SIG-M5 treated with dmso at 0.1 percent for 504 hours (cell line): Measurements from ENCODE around the gene SKIDA1.
"Not testable (repeated sequence)": the region's sequence is repeated elsewhere in the genome, so short reads cannot be mapped to it uniquely, and the experiment has no call there.

ENCODE experiments used
- DNase-seq: peaks from one replicate; lab custom pipeline; 2025; ENCODE audit not compliant: unreplicated experiment; lab: John Stamatoyannopoulos, UW

The SKIDA1 gene

DNA sequence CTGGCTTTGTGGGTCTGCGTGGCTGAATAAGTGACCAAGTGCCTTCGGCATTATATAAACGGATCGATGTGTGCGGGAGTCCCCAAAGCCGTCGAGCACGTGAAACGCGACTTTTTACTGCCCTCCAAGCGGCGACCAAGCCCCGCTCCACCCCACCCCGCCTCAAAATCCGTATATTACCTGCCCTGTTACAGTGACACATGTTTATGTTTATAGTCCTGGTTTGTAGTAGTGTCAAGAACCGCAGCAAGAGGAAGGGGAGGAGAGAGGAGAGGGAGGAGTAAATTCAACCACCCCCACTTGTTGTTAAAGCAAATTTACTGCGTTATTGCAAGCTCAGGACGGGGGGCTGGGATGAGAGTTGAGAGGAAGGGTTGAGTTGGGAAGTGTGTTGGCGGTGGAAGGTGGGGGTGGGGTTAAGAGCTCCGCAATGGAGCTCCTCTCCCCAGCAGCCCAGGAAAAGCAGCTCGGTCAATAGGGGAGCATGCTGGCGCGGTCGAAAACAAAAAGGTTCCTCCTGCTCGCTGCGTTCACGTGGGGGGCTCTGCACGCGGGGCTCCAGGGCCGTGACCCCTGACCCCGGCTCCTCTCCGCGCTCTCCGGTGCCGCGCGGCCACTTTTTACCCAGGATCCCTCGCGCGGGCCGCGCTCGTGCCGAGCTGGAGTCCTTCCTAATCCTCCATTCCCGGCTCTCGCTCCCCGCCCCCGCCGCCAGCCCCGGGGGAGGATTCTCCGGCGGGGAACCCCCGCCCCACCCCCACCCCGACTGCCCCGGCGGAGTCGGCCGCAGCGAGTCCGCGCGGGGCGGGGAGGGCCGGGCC is at the start of gene SKIDA1:
SKIDA1 (minus strand) TSS at position 316 of the 821 bp plus-strand sequence. CDS start 7,860 bp downstream, outside the sequence.
- DNase-seq, result peak; percentile 82

DNA sequence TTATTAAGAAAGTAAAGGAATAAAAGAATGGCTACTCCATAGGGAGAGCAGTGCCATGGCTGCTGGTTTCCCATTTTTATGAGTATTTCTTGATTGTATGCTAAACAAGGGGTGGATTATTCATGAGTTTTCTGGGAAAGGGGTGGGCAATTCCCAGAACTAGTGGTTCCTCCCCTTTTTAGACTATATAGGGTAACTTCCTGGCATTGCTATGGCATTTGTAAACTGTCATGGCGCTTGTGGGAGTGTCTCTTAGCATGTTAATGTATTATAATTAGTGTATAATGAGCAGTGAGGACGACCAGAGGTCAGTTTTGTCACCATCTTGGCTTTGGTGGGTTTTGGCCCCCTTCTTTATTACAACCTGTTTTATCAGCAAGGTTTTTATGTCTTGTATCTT is 49.0 kb upstream of the SKIDA1 start:
- DNase-seq, result not testable (repeated sequence)

DNA sequence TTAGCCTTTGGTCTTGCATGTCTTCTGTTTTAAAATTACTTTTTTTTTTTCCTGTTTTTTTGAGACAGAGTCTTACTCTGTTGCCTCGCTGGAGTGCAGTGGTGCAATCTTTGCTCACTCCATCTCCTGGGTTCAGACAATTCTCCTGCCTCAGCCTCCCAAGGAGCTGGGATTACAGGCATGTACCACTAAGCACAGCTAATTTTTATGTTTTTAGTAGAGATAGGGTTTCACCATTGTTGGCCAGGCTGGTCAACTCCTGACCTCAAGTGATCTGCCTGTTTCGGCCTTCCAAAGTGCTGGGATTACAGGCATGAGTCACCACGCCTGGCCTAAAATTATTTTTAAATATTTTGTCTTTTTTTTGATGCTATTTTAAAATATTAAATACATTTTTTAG is 47.1 kb upstream of the SKIDA1 start:
- no peak for DNase-seq

DNA sequence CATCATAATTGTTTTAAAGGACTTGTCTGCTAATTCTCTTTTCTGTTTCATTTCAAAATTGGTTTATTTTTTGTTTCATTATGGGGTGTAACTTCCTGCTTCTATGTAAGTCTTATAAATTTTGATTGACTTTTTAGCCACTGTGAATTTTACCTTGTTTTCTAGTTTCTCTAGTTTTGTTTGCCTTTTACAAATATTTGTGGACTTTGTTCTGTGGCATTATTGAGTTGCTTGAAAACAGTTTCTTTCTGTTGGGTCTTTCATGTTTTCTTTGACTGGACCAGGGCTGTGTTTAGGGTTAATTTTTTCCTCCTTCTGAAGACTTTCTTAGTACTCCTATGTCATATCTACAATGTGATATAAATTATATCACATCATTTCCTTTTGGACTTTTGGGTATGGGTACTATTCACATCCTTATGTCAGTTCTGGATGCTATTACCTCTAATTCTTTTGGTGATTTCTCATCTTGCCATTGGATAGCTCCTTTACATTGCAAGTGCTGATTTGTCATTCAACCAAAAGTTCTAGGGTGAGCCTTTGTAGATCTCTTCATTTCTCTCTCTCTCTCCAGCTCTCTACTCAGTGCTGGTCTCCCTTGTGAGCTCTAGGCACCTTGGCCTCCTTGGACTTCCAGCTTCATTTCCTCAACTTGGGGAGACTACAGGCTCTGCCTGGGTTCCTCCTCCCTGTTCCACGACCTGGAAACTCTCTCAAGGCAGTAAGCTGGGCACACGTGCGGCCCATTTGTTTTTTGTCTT is 45.5 kb upstream of the SKIDA1 start:
- DNase-seq, result no peak

DNA sequence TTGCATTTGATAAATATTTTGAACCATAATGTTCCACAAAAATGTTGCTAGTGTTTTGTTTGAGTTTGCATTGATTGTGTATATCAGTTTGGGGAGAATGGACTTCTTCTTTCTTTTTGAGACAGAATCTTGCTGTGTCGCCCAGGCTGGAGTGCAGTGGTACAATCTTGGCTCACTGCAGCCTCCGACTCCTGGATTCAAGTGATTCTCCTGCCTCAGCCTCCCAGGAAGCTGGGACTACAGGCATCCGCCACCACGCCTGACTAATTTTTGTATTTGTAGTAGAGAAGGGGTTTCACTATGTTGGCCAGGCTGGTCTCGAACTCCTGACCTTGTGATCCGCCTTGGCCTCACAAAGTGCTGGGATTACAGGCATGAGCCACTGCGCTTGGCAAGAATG is 33.5 kb upstream of the SKIDA1 start:
- DNase-seq, result not testable (repeated sequence)

DNA sequence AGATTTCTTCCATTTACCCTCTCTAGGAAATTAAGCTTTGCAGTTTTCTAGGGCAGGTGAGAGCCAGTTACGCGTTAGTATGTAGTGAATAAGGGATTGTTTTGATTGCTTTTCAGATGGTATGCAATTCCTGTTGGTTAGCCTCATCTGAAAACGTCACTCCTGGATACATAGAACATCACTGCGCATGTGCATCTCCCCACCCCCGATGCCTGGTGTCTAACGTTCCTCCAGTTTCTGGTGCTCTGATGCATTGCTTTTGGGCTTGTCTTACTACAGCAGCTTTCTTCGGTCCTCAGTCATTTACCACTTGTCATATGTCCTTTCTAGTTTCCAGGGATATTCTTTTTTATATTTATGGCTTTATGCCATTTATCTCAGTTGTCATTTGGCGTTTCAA is 31.0 kb upstream of the SKIDA1 start:
- DNase-seq, result no peak

DNA sequence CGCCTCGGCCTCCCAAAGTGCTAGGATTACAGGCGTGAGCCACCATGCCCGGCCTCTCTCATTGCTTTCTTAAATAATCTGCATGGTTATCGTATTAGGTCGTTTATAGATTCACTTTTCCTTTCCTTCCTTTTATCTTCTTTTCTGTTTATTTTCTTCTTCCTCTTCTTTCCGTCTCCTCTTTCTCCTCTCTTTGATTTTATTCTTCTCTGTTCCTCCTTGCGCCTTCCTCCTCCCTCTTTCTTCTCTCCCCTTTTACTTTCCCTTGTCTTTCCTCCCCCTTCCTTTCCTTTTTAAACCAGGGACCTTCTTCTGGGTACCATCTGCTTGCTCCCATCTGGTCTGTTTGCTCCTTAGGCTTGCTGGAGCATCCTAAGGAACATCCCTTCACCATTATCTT is 27.2 kb upstream of the SKIDA1 start:
- DNase-seq, result no peak

DNA sequence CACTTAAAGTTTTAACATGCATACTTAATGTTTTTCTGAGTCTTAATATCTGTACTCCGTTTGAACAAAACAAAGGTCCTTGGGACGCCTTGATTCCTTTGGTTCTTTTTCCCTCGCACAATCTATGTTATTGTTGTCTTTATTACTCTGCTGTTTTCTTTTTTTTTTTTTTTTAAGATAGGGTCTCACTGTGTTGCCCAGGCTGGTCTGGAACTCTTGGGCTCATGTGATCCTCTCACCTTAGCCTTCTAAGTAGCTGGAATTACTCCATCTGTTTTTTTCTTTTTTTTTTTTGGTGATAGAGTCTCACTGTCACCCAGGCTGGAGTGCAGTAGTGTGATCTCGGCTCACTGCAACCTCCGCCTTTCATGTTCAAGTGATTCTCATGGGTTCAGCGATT is 21.8 kb upstream of the SKIDA1 start:
- DNase-seq, result no peak

DNA sequence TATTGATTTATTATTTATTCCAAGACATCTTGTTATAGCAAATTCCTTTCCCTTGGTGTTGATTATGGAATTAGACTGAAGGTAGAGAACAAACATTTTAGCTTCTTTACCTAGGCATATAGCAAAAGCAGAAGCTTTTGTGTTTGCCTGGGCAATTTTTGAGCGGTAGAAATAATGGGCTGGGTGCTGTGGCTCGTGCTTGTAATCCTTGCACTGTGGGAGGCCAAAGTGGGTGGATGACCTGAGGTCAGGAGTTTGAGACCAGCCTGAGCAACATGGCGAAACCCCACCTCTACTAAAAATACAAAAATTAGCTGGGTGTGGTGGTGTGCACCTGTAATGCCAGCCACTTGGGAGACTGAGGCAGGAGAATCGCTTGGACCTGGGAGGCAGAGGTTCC is 15.2 kb upstream of the SKIDA1 start:
- not testable (repeated sequence) for DNase-seq

DNA sequence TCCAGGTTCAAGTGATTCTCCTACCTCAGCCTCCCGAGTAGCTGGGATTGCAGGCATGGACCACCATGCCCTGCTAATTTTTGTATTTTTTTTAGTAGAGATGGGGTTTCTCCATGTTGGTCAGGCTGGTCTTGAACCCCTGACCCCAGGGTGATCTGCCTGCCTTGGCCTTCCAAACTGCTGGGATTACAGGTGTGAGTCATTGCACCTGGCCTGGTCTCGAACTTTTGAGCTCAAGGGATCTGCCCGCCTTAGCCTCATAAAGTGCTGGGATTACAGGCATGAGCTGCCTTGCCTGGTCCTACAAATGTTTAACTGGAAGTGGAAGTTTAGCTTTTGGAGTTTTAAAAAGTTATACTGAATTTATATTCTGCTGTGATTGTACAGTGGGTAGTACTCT is 11.4 kb upstream of the SKIDA1 start:
- DNase-seq, result no peak

DNA sequence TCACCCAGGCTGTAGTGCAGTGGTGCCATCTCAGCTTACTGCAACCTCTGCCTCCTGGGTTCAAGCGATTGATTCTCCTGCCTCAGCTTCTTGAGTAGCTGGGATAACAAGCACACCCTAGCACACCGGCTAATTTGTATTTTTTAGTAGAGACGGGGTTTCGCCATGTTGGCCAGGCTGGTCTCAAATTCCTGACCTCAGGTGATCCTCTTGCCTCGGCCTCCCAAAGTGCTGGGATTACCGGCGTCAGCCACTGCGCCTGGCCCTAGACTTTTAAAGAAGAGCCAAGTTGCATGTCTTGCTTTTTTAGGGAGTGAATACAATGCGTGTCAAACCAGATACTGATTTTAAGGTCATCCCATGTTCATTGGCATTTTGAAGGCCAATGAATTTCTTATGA is 10.5 kb upstream of the SKIDA1 start:
- DNase-seq, result not testable (repeated sequence)

DNA sequence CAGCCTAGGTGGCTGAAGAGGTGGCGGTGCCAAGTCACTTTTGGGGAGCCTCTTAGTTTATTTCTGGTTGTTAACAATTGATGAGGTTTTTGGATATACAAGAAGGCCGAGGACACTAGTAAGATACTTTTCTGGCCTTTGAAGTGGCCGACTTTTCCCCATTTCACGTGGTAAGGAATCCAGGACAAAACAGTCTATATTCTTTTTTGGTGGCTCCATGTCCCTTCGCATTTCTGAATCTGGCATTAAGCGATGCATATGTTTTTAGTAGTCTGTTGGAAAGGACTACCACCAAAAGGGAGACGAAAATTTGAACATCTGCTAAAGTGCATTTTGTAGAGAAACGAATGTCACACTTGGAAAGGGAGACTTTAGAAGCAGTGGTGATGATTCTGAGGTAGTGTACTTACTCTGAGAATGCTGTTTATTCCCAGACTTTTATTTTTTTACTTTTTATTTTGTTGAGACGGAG is 10.0 kb upstream of the SKIDA1 start:
- DNase-seq, result no peak

DNA sequence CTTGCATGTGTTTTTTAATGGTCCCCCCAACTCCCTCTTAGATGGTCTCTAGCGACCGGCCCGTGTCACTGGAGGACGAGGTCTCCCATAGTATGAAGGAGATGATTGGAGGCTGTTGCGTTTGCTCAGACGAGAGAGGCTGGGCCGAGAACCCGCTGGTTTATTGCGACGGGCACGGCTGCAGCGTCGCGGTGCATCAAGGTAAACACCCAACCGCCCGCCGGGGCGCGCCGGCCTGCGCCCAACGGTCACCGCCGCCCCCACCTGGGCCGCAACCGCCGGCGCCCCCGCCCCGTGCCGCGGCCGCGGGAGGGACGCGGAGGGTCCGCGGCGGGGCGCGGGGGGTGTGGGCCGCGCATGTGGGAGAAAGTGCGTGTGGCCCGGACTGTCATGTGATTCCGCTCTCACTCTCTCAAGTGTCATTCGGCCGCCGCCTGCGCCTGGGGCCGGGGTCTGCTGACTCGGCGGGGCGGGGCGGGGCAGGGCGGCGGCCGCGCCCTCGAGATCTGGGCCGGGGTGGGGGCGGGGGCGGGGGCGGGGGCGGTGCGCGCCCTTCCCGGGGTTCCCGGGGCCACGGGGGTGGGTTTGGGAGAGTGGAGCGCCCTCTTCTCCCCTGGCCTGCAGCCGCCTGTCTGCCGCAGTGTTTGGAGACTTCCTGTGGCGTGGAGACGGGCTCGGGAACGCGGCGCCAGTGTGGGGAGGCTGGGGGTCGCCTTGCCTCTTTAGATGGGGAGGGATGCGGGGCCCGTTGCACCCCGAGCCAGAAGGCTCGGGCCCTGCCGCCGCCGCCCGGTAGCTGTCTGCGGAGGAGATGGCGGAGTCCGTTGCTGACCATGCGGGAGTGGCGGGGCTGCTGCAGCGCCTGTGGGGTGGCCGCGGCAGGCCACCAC is 9.4 kb upstream of the SKIDA1 start:
- peak; percentile 41 for DNase-seq

DNA sequence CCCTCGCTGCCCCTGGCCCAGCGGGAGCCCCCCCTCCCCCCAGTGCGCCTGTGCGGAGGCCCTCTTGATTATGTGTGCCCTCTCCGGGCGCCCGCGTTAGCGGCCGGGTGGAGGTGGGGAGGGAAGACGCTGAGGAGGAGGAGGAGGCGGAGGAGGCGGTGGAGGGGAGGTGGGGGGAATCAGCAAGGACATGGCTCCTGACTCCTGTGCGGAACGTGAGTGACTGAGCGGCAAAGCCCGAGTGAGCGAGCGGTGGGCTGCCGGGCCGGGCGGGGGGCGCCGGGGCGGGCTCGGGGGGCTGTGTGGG is 8.8 kb upstream of the SKIDA1 start:
- no peak for DNase-seq

DNA sequence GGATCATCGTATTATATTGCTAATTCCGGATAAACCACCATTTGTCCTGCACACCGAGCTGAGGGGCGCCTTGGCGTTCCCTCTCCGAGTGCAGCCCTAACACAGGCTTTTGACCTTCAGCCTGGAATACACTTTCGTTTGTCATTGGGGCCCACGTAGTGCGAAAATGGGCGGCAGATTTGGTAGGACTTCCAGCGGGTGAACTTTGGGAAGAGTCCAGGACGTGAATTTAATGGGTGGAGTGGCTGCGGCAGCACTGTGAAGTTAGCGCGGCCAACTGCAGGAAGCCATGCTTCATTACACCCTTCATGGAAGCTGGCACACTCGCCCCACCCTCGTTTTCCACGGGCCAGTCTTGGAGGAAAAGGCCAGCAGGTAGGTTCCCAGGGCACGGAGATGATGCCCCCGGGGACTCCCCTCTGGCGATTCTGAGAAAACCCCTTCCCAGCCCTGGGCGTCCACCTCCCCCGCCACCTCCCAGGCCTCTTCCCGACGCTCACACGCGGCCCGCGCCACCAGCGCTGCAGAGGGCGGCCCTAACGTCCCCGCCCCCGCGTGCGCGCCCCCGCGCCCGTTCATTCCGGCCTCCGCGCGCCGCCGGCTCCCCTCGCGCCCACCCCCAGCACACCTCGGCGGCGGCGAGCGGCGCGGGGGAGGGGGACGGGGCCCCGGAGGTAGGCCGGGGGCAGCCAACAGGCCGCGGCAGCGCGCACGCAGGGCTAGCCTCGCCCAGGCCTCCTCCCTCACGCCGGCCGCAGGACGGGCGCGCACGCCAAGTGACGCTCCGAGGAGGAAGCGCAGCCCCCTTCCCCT is 8.2 kb upstream of the SKIDA1 start, which contains the start of gene MLLT10:
MLLT10 (plus strand) TSS at position 766 of the 813 bp plus-strand sequence. CDS start 413 bp downstream, outside the sequence.
- DNase-seq, result peak; percentile 86

DNA sequence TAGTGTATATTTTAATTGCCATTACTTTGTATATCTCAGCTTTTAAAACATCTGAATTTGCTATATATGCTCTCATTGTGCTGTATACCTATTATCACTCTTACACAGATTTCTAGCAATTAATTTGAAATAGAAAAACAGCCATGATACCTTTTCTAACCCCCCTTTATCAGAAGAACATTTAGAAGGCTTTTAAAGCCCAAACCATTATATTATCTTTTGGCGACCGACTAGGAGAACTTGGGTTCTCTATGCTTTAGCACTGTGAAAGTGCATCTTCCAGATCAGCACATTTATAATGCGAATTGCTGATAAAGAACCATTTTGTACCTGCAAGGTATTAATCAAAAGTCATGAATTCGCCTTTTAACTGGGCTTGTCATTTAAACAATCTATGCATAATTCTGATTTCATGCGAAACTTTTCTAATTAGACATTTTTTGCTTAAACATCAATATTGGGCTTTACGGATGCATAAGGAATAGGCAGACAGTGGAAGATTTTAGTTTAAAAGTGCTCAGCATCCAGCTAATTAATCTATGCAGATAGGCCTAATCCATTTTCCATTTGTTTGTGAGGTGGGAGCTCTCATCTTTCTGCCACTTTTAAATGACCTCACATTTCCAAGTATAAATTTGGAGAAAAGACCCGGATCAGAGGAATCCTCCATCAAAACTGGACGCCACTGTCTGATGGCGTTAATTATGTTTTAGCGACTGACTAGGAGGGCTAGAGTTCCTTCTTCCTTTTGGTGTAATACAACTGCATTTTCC is 7.4 kb upstream of the SKIDA1 start:
- no peak for DNase-seq

DNA sequence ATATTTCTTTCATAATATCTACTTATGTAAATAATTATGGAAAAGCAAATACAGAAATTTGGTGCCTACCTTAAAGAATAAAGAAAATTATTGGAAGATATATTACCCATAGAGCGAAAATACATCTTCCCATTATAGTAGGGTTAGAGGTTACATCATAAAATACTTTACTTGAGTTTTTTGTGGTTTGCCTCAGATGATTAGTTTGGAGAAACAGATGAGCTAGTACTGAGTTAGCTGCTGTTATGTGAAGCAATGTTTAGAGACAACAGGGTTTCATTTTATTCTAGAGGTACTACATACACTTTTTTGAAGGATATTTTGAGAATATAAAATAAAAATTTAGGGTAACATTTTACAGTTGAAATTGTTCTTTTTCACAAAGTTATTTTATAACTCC is 5.7 kb upstream of the SKIDA1 start:
- DNase-seq, result peak; percentile 61

DNA sequence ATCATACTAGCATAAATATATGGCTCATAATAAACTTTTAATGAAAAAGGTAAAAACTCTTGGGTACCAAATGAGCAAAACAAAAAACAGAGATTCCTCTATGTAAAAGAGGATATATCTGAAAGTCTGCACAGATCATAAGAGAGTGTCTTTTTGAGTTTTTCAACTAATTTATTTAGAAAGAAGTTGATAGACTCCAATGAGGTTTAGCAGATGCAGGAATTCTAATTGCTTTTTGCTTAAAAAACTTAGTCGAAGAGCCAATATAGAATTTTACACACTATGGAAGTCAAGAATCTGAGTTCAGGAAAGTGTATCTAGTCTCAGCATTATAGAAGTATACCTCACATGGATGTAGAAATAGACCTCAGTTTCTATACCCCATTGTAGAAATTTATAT is 5.2 kb upstream of the SKIDA1 start:
- DNase-seq, result no peak

DNA sequence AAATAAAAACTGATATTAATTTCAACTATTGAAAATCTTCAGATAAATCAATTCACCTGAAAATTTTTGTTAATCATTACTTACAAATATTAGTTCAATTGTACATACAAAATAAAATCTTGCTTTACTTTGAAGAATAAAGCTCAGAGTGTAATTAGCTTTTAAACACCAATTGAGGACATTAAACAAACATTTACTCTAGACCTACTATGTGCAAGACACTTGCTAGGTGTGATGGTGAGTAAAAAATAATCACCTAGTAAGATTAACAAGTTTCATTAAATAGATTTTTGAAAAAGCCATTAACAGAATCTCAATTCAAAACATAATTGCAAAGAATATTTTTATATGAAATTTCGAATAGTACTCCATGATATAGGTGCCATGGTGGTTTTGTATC is 4.7 kb upstream of the SKIDA1 start:
- no peak for DNase-seq
